BJ (cell line): ENCODE data around the gene CELSR2. TPM values are rescaled to one million over a fixed set of nuclear protein-coding genes. Genes with fewer than 3 reads are reported as not detected.

Experiments
- CTCF ChIA-PET: fragments of 350-600 bp; formaldehyde crosslinking; extraction: SDS; loops from one replicate; lab custom pipeline; 2021; ENCODE audit warnings: antibody characterized with exemption, inconsistent platforms; lab: Yijun Ruan, JAX
- POLR2A ChIA-PET: fragments of 300-600 bp; sonication (Branson Sonifier 250); formaldehyde crosslinking; extraction: SDS; loops from one replicate; lab custom pipeline; 2021; ENCODE audit warnings: antibody characterized with exemption; lab: Charles Lee
- DNase-seq: peaks from one replicate; pipeline ENCODE4 v3.0.0-alpha.2; 2011; ENCODE audit warnings: low read depth
- H3K27me3 ChIP-seq: 2 replicates; pipeline ENCODE4 v1.6.0; 2011; ENCODE audit warnings: low read length; ENCODE audit not compliant: control insufficient read depth, insufficient read depth
- H3K36me3 ChIP-seq: 2 replicates; pipeline ENCODE4 v1.5.1; 2011; ENCODE audit warnings: low read length; ENCODE audit not compliant: control insufficient read depth, insufficient read depth
- H3K4me3 ChIP-seq: 2 replicates; pipeline ENCODE4 v1.5.1; 2011; ENCODE audit warnings: low read depth, mild to moderate bottlenecking, control low read depth, low read length
- CTCF ChIP-seq: IDR thresholded peaks from 2 replicates; pipeline ENCODE4 v1.5.1; 2011; ENCODE audit warnings: low read depth, mild to moderate bottlenecking, control low read depth, inconsistent platforms, low read length, moderate library complexity; ENCODE audit not compliant: insufficient read depth
- polyA plus RNA-seq: library from polyadenylated mRNA; depleted of rRNA; stranded (reverse); fragments of >200 nt; gene quantifications from 2 replicates; pipeline ENCODE4 v1.2.3, GENCODE V29; 2011

Gene CELSR2
- polyA plus RNA-seq, 1 experiment: 0.98 TPM

- ChIA-PET CTCF (interaction anchor here (1.0 to 2.3 kb wide), 4 partner anchors 11 to 274 kb away, joined by 3 to 10 read pairs (median 6); partner anchors contain the start of gene SORT1), POLR2A (no interaction called here)
- H3K27me3 ChIP-seq: no peaks in the 10 kb centered on the region
- H3K36me3 ChIP-seq: no peaks in the 10 kb centered on the region
- DNase-seq: no peak
- H3K4me3 ChIP-seq: no peak overlapping the region
- TF ChIP-seq CTCF: no peak
These were observed 8.5 kb downstream of the CELSR2 start for GRCh38 chr1:109257682-109258421.

GRCh38 chr1:109258481-109259466 is 9.4 kb downstream of the CELSR2 start:
- no peak for DNase-seq
- Histone ChIP-seq H3K4me3 (no peak overlapping the region), H3K27me3 (no peaks in the 10 kb centered on the region), H3K36me3 (no peaks in the 10 kb centered on the region)
- no peak for TF ChIP-seq CTCF
- CTCF ChIA-PET: interaction anchor here (1.0 to 1.5 kb wide), 4 partner anchors 10 to 274 kb away, joined by 3 to 4 read pairs (median 3); no protein-coding TSS in a partner anchor
- POLR2A ChIA-PET: no interaction called here

DNA sequence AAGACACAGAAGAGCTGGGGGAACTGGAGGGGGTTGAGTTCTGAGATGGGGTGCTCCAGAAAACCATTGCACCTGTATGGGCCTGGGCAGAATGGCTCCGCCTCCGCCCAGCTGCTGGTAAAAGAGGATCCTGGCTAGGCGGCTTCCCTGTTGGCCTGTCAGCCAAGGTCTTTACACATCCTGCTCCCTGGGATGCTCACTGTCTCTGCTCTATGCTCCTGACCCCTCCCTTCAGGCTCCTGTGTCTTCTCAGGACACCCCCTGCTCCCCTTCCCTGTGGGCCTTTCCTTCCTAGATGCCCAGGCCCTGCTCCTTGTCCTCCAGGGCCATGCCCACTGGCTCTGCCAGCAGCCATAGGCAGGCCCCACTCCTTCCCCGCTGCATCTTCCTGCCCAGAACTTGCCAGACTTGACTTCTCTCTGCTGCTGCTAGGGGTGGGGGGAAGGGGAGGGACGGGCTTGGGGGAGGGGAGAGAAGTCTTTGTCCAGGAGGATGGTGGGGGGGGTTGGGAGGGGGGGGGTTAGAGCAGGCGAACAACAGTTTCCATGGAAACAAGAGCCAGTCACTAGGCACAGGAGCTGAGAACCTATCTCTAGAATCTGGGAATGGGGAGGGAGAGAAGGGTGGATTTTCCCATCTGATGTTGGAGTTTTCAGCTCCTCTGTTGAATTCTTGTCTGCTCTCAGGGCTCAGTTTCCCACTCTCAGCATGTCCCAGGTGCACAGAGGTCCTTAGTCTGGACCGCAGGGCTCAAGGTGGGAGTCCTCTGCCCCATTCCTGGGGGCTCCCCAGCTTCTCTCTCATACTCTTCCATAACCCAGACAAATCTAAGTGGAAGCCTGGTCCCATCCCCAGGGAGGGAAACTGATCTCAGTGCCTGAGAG is 10.6 kb downstream of the CELSR2 start:
- DNase-seq: no peak
- Histone ChIP-seq H3K36me3 (no peaks in the 10 kb centered on the region; the same call in none of the 2 replicates), H3K27me3 (no peaks in the 10 kb centered on the region), H3K4me3 (no peak overlapping the region)
- no peak for TF ChIP-seq CTCF
- ChIA-PET CTCF (interaction anchor here (1.0 to 1.5 kb wide), 5 partner anchors 9 to 273 kb away, joined by 3 to 4 read pairs (median 3); no protein-coding TSS in a partner anchor), POLR2A (no interaction called here)

DNA sequence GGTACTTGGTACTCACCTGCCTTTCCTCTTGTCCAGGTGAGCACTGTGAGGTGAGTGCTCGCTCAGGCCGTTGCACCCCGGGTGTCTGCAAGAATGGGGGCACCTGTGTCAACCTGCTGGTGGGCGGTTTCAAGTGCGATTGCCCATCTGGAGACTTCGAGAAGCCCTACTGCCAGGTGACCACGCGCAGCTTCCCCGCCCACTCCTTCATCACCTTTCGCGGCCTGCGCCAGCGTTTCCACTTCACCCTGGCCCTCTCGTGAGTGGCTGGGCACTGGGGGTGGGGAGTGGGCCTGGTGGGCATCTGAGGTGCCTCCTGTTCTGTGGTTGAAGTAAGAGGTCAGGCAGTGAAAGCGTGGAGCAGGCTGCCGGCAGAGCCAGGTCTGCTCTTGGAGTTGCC is 11.7 kb downstream of the CELSR2 start:
- CTCF ChIA-PET: interaction anchor here (0.7 to 1.5 kb wide), 3 partner anchors 60 to 139 kb away, joined by 3 to 5 read pairs (median 3); no protein-coding TSS in a partner anchor
- Histone ChIP-seq H3K27me3 (no peaks in the 10 kb centered on the region), H3K36me3 (no peaks in the 10 kb centered on the region; the same call in none of the 2 replicates), H3K4me3 (no peak overlapping the region)
- TF ChIP-seq CTCF: no peak
- DNase-seq: no peak
- POLR2A ChIA-PET: no interaction called here
